Calu3 (cell line): ENCODE measurements around the gene OTULINL. TPM values are rescaled to one million over a fixed set of nuclear protein-coding genes. Genes with fewer than 3 reads are reported as not detected.

ENCODE experiments used
- BruUV-seq: library from RNA; stranded (reverse); fragments of 400-500 nt; replicated peaks from 2 replicates; lab custom pipeline; 2021; lab: Mats Ljungman, UMichigan
- CTCF ChIA-PET: fragments of 300-600 bp; sonication (Branson Sonifier 250); formaldehyde crosslinking; loops from one replicate; lab custom pipeline; 2022; ENCODE audit warnings: antibody characterized with exemption; lab: Charles Lee
- DNase-seq: peaks from one replicate; pipeline ENCODE4 v3.0.0; 2022
- H3K27ac Mint-ChIP-seq: one replicate; pipeline ENCODE4 v1.8.0; 2022; ENCODE audit warnings: mixed read lengths; ENCODE audit not compliant: unreplicated experiment
- H3K27me3 Mint-ChIP-seq: one replicate; pipeline ENCODE4 v1.8.0; 2022; ENCODE audit warnings: mixed read lengths; ENCODE audit not compliant: unreplicated experiment
- H3K36me3 Mint-ChIP-seq: one replicate; pipeline ENCODE4 v1.8.0; 2022; ENCODE audit warnings: mild to moderate bottlenecking, moderate library complexity, mixed read lengths; ENCODE audit not compliant: insufficient read depth, unreplicated experiment
- H3K4me1 Mint-ChIP-seq: one replicate; pipeline ENCODE4 v1.8.0; 2022; ENCODE audit warnings: mild to moderate bottlenecking, low read depth, mixed read lengths; ENCODE audit not compliant: unreplicated experiment
- H3K4me3 Mint-ChIP-seq: one replicate; pipeline ENCODE4 v1.8.0; 2022; ENCODE audit warnings: mild to moderate bottlenecking, low read depth, moderate library complexity, mixed read lengths; ENCODE audit not compliant: unreplicated experiment
- H3K9me3 Mint-ChIP-seq: one replicate; pipeline ENCODE4 v1.8.0; 2022; ENCODE audit warnings: low read depth, mixed read lengths; ENCODE audit not compliant: unreplicated experiment
- intact Hi-C: fragments of 100-400 bp; cut with micrococcal nuclease; formaldehyde crosslinking; loops from one replicate; pipeline ENCODE4 v1.10.0; 2022; ENCODE audit not compliant: unreplicated experiment
- total RNA-seq: library from RNA; stranded (reverse); gene quantifications from 2 replicates; pipeline ENCODE4 v1.2.3, GENCODE V29; 2022
- TF ChIP-seq, protein P1 (sequence below): fragments of 200-600 bp; IDR thresholded peaks from one replicate; pipeline ENCODE4 v1.8.0; 2022; ENCODE audit warnings: antibody characterized with exemption; ENCODE audit not compliant: unreplicated experiment

The OTULINL gene
- total RNA-seq, 1 experiment from 2014 or later, result 5.3 TPM

DNA sequence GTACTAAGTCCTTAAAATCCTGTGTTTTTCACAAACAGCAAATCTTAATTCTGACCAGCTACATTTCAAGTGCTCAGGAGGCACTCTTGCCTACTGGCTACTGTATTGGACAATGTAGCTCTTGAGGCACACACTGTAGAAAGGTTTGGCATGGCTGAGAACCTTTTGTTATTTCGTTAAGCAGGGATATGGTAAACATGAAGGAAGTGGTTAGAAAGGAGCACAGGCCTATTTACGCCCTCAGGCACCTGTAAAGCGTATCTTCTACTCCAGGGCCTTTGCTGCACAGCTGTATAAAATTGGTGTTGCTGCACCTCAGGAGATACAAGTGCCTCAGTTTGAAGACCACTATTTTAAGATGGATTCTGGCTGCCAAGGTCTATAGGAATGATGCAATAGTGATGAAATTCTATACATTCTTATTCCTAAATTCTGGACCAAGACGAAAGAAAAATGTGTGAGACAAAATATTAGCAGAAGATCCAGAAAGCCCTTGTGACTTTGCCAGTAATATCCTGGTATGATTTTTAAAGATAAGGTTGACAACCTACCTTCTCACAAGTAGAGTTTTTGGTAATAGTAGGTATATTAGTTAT lies 73.7 kb downstream of the OTULINL start:
- no TSS peak for BruUV-seq
- no peak for DNase-seq
- CTCF ChIA-PET, result no interaction called here
- intact Hi-C loops, result no loop called here
- Mint-ChIP-seq H3K4me3 (no peak overlapping the region), H3K4me1 (no peaks in the 10 kb centered on the region), H3K27me3 (peaks cover 35% of the 10 kb centered on the region), H3K9me3 (no peaks in the 10 kb centered on the region), H3K27ac (no peak overlapping the region), H3K36me3 (no peaks in the 10 kb centered on the region)
- TF ChIP-seq, protein P1, sequence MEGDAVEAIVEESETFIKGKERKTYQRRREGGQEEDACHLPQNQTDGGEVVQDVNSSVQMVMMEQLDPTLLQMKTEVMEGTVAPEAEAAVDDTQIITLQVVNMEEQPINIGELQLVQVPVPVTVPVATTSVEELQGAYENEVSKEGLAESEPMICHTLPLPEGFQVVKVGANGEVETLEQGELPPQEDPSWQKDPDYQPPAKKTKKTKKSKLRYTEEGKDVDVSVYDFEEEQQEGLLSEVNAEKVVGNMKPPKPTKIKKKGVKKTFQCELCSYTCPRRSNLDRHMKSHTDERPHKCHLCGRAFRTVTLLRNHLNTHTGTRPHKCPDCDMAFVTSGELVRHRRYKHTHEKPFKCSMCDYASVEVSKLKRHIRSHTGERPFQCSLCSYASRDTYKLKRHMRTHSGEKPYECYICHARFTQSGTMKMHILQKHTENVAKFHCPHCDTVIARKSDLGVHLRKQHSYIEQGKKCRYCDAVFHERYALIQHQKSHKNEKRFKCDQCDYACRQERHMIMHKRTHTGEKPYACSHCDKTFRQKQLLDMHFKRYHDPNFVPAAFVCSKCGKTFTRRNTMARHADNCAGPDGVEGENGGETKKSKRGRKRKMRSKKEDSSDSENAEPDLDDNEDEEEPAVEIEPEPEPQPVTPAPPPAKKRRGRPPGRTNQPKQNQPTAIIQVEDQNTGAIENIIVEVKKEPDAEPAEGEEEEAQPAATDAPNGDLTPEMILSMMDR, result no peak

DNA sequence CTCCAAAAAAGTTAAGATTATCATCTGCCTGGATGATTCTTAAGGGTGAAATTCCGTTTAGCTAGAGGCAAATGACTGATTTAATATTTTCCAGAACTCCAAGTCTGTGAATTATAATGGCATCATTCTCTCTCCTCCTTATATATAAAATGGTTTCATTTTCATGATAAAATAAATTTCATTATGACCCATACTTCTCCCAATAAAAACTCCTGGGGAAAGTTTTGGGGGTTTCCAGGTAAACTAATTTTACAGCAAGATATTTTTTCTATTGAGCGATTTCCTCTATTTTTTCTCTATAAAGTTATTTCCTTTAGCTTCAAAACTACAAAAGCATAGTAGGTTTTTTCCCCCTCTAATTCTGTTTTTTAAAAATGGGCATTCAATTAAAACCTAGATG lies 75.3 kb downstream of the OTULINL start:
- Mint-ChIP-seq H3K27ac (no peak overlapping the region), H3K9me3 (no peaks in the 10 kb centered on the region), H3K4me3 (no peak overlapping the region), H3K36me3 (no peaks in the 10 kb centered on the region), H3K27me3 (peaks cover 22% of the 10 kb centered on the region), H3K4me1 (peaks cover 9% of the 10 kb centered on the region)
- intact Hi-C loops, result no loop called here
- DNase-seq, result no peak
- BruUV-seq, result no TSS peak
- CTCF ChIA-PET, result no interaction called here
- TF ChIP-seq, protein P1, result no peak

DNA sequence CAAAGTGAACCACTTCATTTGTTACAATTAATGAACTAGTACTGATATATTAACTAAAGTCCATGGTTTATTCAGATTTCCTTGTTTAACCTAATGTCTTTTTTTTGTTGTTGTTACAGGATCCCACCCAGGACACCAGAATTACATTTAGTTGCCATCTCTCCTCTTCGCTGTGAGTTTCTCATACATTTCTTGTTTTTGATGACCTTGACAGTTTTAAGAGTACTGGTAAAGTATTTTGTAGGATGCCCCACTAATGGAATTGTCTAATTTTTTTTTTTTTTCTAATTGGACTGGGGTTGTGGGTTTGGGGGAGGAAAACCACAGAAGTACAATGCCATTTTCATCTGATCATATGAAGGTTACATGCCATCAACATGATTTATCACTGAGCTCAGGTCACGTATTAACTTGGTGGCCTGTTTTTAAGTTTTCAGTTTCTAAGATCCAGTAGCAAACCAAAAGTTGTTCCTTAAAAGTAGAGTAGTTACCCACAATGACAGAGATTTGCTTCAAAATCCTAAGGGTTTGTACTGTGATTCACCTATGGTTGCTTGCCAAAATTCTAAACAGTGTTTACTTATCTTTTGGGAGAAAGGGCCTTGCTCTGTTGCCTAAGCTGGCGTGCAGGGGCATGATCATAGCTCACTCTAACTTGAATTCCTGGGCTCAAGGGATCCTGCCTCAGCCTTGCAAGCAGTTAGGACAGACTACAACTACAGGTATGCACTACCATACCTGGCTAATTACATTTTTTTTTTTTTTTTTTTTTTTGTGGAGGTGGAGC lies 78.4 kb downstream of the OTULINL start:
- no peak for DNase-seq
- Mint-ChIP-seq H3K27me3 (no peaks in the 10 kb centered on the region), H3K36me3 (peaks cover 16% of the 10 kb centered on the region), H3K4me1 (peaks cover 19% of the 10 kb centered on the region), H3K4me3 (no peak overlapping the region), H3K9me3 (no peaks in the 10 kb centered on the region), H3K27ac (no peak overlapping the region)
- no TSS peak for BruUV-seq
- intact Hi-C loops, result no loop called here
- TF ChIP-seq, protein P1, result no peak
- CTCF ChIA-PET, result interaction anchor here (0.6 kb wide), 1 partner anchor 325 kb away, joined by 3 read pairs; no protein-coding TSS in a partner anchor

DNA sequence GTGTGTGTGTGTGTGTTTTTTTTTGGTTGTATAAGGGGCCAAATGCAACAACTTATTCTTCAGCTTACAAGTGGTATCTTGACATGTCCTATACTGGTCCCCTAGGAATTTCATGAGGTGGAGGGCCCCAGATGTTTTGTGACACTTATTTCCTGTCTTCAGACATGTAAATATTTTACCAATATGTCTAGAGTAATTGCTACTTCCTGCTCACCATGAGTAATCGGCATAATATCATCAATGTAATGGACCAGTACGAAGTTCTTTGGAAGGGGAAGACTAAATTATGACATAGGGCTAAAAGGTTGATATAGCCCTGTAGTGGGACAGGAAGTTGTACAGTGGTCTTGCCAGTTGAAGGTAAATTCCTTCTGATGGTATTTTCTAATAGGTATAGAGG lies 79.2 kb downstream of the OTULINL start:
- intact Hi-C loops, result no loop called here
- Mint-ChIP-seq H3K27me3 (no peaks in the 10 kb centered on the region), H3K27ac (no peak overlapping the region), H3K4me3 (no peak overlapping the region), H3K36me3 (peaks cover 23% of the 10 kb centered on the region), H3K4me1 (peaks cover 19% of the 10 kb centered on the region), H3K9me3 (no peaks in the 10 kb centered on the region)
- no TSS peak for BruUV-seq
- TF ChIP-seq, protein P1, result no peak
- CTCF ChIA-PET, result no interaction called here
- no peak for DNase-seq

Other genes with a start within 250 kb of the OTULINL start
- gene OTULIN, start 82.9 kb downstream of the OTULINL start, total RNA-seq, result 35.7 and 36.0 TPM in 2 replicates